Measurements from ENCODE around the gene ABCC4.
"Not testable (repeated sequence)": the region's sequence is repeated elsewhere in the genome, so short reads cannot be mapped to it uniquely, and the experiment has no call there.

ABCC4 gene

GRCh38 chr13:95184317-95184716, 116.9 kb downstream of the ABCC4 start:
- TF ChIP-seq CTCF (conservative IDR thresholded peaks at IDR 0.05) = no peak
- no peak for TF ChIP-seq ZFX (IDR thresholded peaks at IDR 0.05)
- H3K27ac ChIP-seq = no peak overlapping the region

- TF ChIP-seq ZFX (IDR thresholded peaks at IDR 0.05) (no peak), CTCF (conservative IDR thresholded peaks at IDR 0.05) (no peak)
- no peak overlapping the region for H3K27ac ChIP-seq
These were observed 118.5 kb downstream of the ABCC4 start for GRCh38 chr13:95182570-95183265.

- TF ChIP-seq CTCF (conservative IDR thresholded peaks at IDR 0.05) = no peak
- TF ChIP-seq ZFX (IDR thresholded peaks at IDR 0.05) = no peak
- H3K27ac ChIP-seq = no peak overlapping the region
These were observed 119.7 kb downstream of the ABCC4 start for GRCh38 chr13:95181586-95181985.

GRCh38 chr13:95180513-95181245, 120.6 kb downstream of the ABCC4 start:
- TF ChIP-seq CTCF (conservative IDR thresholded peaks at IDR 0.05) = no peak
- no peak for TF ChIP-seq ZFX (IDR thresholded peaks at IDR 0.05)
- H3K27ac ChIP-seq = no peak overlapping the region

- TF ChIP-seq ZFX (IDR thresholded peaks at IDR 0.05) = no peak
- no peak for TF ChIP-seq CTCF (conservative IDR thresholded peaks at IDR 0.05)
- H3K27ac ChIP-seq = no peak overlapping the region
These were observed 124.5 kb downstream of the ABCC4 start for GRCh38 chr13:95176611-95177259.

- TF ChIP-seq ZFX (IDR thresholded peaks at IDR 0.05) (no peak), CTCF (conservative IDR thresholded peaks at IDR 0.05) (no peak)
- H3K27ac ChIP-seq = no peak overlapping the region
These were observed 126.7 kb downstream of the ABCC4 start for GRCh38 chr13:95174517-95174916.

- TF ChIP-seq CTCF (conservative IDR thresholded peaks at IDR 0.05) = no peak
- no peak for TF ChIP-seq ZFX (IDR thresholded peaks at IDR 0.05)
- no peak overlapping the region for H3K27ac ChIP-seq
These were observed 133.1 kb downstream of the ABCC4 start for GRCh38 chr13:95168191-95168590.

- H3K27ac ChIP-seq = not testable (repeated sequence)
These were observed 134.2 kb downstream of the ABCC4 start for GRCh38 chr13:95167003-95167402.
